Stimulated activated CD4-positive, alpha-beta T cell treated with anti-CD3 and anti-CD28 coated beads, TNF-alpha, amount 100 ng/mL, for 1 hour (primary cell): Measurements from ENCODE around the gene POM121.
"Not testable (repeated sequence)": the region's sequence is repeated elsewhere in the genome, so short reads cannot be mapped to it uniquely, and the experiment has no call there.

Experiments
- DNase-seq, 3 donors: peaks; one replicate each; pipeline ENCODE4 v3.0.0-alpha.2; 2020; ENCODE audit warnings: low read depth in 3 of 3, low spot score in 1 of 3

POM121 gene

DNA sequence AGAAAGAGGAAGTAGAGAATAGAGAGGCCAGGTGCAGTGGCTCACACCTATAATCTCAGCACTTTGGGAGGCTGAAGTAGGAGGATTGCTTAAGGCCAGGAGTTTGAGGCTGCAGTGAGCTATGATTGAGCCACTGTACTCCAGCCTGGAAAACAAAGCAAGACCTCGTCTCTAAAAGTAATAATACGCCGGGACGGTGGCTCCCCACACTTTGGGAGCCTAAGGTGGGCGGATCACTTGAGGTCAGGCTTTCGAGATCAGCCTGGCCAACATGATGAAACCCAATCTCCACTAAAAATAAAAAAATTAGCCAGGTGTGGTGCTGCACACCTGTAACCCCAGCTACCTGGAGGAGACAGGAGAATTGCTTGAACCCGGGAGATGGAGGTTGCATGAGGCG is 70.6 kb downstream of the POM121 start:
- not testable (repeated sequence) for DNase-seq

DNA sequence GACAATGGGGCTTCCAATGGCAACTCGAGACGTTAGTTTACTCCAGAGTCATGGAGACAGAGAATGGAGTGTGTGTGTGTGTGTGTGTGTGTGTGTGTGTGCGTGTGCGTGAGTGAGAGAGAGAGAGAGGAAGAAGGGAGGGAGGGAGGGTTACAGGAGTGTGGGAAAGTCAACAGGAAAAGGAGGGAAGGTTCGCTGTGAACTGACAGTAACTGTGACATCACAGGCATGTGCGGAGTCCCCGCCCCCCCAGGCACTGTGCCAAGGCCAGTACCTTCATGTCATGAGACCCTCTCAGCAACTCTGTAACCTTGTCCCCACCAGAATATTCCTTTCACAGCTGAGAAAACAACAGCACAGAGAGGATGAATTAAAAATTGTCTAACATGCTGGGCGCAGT is 72.6 kb downstream of the POM121 start:
- not testable (repeated sequence) for DNase-seq

DNA sequence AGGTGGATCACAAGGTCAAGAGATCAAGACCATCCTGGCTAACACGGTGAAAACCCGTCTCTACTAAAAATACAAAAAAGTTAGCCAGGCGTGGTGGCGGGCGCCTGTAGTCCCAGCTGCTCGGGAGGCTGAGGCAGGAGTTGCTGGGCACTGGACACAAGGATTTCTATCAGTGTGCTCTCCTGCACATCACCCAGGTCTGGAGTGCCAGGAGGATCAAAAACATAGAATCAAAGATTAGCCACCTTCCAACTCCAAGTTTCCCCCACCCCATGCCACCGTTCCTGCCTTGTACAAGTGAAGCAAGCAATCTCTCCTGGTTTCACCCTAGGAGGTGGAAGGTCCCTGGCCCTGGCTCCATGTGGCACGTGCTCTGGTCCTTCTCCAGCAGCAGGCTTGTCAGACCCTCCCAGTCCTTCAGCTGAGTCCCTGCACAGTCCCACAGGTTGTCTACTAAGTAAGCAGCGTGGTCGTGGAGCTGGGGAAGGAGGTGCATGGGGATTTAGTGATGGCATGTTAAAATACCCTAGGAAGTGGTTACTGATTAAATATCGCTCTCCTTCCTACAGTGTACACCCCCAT is 73.1 kb downstream of the POM121 start:
- DNase-seq, result not testable (repeated sequence)
